ENCODE data around the gene OR6N1.

- no peak for TF ChIP-seq ZNF274 (IDR thresholded peaks at IDR 0.05; ENCODE audit: low read depth, low read length)
- no peak for TF ChIP-seq YY1 (IDR thresholded peaks at IDR 0.05; ENCODE audit: insufficient read depth, insufficient read length)
These were observed at the start of gene OR6N1 for GRCh38 chr1:158771950-158772866.

All from NT2/D1 (cell line).